ENCODE data around the gene CDC20B.

GRCh38 chr5:55141945-55142690 is 30.9 kb downstream of the CDC20B start:
- no peak for TF ChIP-seq POLR2A (IDR thresholded peaks at IDR 0.05)
- no peak for TF ChIP-seq CTCF (IDR thresholded peaks at IDR 0.05)
